ENCODE measurements around the gene EYA2. TPM values are rescaled to one million over a fixed set of nuclear protein-coding genes. Genes with fewer than 3 reads are reported as not detected.

EYA2 gene
- polyA plus RNA-seq, 5 donors = 0.80 to 2.7 (median 1.3) TPM

GRCh38 chr20:47003223-47003622, 108.6 kb downstream of the EYA2 start:
- DNase-seq = no peak

GRCh38 chr20:47004179-47004578, 109.5 kb downstream of the EYA2 start:
- no peak for DNase-seq

- DNase-seq = no peak
These were observed 113.4 kb downstream of the EYA2 start for GRCh38 chr20:47007826-47008655.

- no peak for DNase-seq
These were observed 114.3 kb downstream of the EYA2 start for GRCh38 chr20:47008842-47009518.

GRCh38 chr20:47009784-47010183, 115.1 kb downstream of the EYA2 start:
- no peak for DNase-seq

GRCh38 chr20:47011984-47012383, 117.3 kb downstream of the EYA2 start:
- no peak for DNase-seq

GRCh38 chr20:47013606-47014005, 119.0 kb downstream of the EYA2 start:
- DNase-seq = no peak

- DNase-seq = no peak
These were observed 121.5 kb downstream of the EYA2 start for GRCh38 chr20:47016068-47016664.

GRCh38 chr20:47018381-47018780, 123.7 kb downstream of the EYA2 start:
- DNase-seq = no peak

GRCh38 chr20:47019121-47019824, 124.6 kb downstream of the EYA2 start:
- peak; percentile 87 to 93 for DNase-seq

GRCh38 chr20:47020231-47020630, 125.6 kb downstream of the EYA2 start:
- no peak for DNase-seq

- no peak for DNase-seq
These were observed 127.2 kb downstream of the EYA2 start for GRCh38 chr20:47021850-47022249.

- no peak for DNase-seq
These were observed 129.9 kb downstream of the EYA2 start for GRCh38 chr20:47024461-47024937.

GRCh38 chr20:47027042-47027441, 132.4 kb downstream of the EYA2 start:
- no peak for DNase-seq

- no peak for DNase-seq
These were observed 132.8 kb downstream of the EYA2 start for GRCh38 chr20:47027456-47027855.

- no peak for DNase-seq
These were observed 133.8 kb downstream of the EYA2 start for GRCh38 chr20:47028487-47028886.

- DNase-seq = no peak
These were observed 135.2 kb downstream of the EYA2 start for GRCh38 chr20:47029845-47030244.

- no peak for DNase-seq
These were observed 135.7 kb downstream of the EYA2 start for GRCh38 chr20:47030271-47030810.

- DNase-seq = no peak
These were observed 136.4 kb downstream of the EYA2 start for GRCh38 chr20:47031004-47031403.

GRCh38 chr20:47031821-47032220, 137.2 kb downstream of the EYA2 start:
- DNase-seq = no peak

GRCh38 chr20:47032933-47033578, 138.4 kb downstream of the EYA2 start:
- no peak for DNase-seq
